Panc1 (cell line): Measurements from ENCODE around the gene IARS1.

Experiments used
- TCF7L2 ChIP-seq: IDR thresholded peaks from 2 replicates; pipeline ENCODE4 v1.6.1; 2011; ENCODE audit warnings: mild to moderate bottlenecking, low read depth, low read length, inconsistent platforms
- TF ChIP-seq, protein P1 (sequence below): fragments of 450-650 bp; IDR thresholded peaks from 2 replicates; pipeline ENCODE4 v1.5.1; 2017; ENCODE audit warnings: mild to moderate bottlenecking
- TF ChIP-seq, protein P2 (sequence below), 2 experiments: IDR thresholded peaks; 2 replicates each; pipeline ENCODE4 v1.6.1; 2011 to 2012; ENCODE audit warnings: low read depth in 2 of 2, control low read depth in 1 of 2, low read length in 1 of 2, mild to moderate bottlenecking in 1 of 2, moderate library complexity in 1 of 2; ENCODE audit not compliant: insufficient read depth in 1 of 2

DNA sequence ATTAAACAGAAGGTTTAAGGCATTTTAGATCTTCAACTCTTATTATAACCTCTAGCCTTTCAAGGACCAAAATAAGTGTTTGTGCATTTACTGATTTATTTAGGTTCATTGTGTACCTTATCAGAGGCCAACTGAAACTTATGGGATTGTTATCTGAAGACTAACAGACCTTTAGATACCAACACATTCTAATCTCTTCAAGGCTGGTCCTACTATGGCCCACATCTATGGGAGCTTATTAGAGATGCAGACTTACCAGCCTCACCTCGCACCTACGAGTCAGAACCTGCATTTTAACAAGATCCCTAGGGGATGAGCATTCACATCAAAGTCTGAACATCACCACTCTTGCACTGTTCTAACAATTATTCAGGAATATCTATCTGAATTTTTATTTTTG lies 1.9 kb downstream of the IARS1 start:
- TF ChIP-seq, protein P1, sequence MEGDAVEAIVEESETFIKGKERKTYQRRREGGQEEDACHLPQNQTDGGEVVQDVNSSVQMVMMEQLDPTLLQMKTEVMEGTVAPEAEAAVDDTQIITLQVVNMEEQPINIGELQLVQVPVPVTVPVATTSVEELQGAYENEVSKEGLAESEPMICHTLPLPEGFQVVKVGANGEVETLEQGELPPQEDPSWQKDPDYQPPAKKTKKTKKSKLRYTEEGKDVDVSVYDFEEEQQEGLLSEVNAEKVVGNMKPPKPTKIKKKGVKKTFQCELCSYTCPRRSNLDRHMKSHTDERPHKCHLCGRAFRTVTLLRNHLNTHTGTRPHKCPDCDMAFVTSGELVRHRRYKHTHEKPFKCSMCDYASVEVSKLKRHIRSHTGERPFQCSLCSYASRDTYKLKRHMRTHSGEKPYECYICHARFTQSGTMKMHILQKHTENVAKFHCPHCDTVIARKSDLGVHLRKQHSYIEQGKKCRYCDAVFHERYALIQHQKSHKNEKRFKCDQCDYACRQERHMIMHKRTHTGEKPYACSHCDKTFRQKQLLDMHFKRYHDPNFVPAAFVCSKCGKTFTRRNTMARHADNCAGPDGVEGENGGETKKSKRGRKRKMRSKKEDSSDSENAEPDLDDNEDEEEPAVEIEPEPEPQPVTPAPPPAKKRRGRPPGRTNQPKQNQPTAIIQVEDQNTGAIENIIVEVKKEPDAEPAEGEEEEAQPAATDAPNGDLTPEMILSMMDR, result no peak
- TF ChIP-seq, protein P2, sequence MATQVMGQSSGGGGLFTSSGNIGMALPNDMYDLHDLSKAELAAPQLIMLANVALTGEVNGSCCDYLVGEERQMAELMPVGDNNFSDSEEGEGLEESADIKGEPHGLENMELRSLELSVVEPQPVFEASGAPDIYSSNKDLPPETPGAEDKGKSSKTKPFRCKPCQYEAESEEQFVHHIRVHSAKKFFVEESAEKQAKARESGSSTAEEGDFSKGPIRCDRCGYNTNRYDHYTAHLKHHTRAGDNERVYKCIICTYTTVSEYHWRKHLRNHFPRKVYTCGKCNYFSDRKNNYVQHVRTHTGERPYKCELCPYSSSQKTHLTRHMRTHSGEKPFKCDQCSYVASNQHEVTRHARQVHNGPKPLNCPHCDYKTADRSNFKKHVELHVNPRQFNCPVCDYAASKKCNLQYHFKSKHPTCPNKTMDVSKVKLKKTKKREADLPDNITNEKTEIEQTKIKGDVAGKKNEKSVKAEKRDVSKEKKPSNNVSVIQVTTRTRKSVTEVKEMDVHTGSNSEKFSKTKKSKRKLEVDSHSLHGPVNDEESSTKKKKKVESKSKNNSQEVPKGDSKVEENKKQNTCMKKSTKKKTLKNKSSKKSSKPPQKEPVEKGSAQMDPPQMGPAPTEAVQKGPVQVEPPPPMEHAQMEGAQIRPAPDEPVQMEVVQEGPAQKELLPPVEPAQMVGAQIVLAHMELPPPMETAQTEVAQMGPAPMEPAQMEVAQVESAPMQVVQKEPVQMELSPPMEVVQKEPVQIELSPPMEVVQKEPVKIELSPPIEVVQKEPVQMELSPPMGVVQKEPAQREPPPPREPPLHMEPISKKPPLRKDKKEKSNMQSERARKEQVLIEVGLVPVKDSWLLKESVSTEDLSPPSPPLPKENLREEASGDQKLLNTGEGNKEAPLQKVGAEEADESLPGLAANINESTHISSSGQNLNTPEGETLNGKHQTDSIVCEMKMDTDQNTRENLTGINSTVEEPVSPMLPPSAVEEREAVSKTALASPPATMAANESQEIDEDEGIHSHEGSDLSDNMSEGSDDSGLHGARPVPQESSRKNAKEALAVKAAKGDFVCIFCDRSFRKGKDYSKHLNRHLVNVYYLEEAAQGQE (IDR thresholded peaks at IDR 0.05; ENCODE audit: insufficient read depth in 1 of 2, low read depth in 2 of 2, low read length in 1 of 2), result no peak
- no peak for TF ChIP-seq TCF7L2
